GM19463 (cell line): ENCODE data around the gene PAF1.
A peak's percentile ranks its signal among the peaks of the same experiment; 100 is the strongest.
"Not testable (repeated sequence)": the region's sequence is repeated elsewhere in the genome, so short reads cannot be mapped to it uniquely, and the experiment has no call there.

ENCODE experiments used
- ATAC-seq: cut with Tn5 transposase; IDR thresholded peaks from one replicate; pipeline ENCODE4 v1.9.1; 2021; ENCODE audit warnings: mild to moderate bottlenecking, moderate library complexity; ENCODE audit not compliant: unreplicated experiment

The PAF1 gene

DNA sequence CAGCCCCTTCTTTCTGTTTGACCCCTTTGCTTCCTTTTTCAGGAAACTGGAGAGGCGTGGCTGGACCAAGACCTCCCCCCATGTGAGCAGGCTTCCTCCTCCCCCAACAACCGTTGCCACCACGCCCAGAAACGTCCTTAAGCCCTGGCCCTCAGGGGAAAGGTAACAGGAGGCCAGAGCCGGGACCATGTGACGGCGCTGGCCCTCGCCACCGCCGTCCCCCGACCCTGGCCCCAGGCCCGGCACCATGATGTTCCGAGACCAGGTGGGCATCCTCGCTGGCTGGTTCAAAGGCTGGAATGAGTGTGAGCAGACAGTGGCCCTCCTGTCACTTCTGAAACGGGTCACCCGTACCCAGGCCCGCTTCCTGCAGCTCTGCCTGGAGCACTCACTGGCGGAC is 34.3 kb downstream of the PAF1 start:
- ATAC-seq: no peak

DNA sequence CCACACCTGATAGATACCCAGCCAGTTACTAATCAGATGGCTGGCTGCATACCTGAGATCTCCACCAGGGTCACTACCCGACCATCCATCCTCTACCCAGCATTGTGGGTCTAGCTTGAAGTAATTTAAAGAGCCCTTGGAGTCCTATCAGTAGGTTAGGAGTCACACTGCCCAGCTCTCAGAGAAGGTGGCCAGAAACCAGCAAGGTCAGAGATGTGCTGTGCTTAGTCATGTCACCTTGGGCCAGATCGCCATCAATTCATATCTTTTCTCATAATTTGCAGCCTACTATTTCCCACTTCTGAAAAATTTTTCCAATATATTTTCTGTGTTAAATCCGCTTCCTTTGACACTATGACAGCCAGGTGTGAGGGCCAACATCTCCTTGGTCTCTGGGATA is 34.8 kb downstream of the PAF1 start:
- no peak for ATAC-seq

DNA sequence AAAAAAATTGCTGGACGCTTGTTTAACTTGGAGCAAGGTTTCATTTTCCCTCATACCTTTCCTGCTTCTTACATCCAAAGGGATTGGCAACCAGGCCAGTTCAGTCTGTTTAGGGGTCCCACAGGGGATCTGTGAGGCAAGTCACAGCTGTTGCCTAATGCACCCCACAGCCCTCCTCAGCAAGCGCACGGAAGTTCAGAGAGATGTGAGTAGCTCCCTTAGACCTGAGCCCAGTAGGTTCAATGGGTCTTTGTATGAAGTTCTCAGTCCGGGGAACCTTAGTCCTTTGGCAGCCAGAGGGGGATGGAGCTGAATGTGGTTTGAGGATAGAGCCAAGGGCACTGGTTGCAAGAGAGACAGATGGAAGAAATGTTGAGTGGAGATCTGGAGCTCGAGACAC is 35.7 kb downstream of the PAF1 start:
- no peak for ATAC-seq

DNA sequence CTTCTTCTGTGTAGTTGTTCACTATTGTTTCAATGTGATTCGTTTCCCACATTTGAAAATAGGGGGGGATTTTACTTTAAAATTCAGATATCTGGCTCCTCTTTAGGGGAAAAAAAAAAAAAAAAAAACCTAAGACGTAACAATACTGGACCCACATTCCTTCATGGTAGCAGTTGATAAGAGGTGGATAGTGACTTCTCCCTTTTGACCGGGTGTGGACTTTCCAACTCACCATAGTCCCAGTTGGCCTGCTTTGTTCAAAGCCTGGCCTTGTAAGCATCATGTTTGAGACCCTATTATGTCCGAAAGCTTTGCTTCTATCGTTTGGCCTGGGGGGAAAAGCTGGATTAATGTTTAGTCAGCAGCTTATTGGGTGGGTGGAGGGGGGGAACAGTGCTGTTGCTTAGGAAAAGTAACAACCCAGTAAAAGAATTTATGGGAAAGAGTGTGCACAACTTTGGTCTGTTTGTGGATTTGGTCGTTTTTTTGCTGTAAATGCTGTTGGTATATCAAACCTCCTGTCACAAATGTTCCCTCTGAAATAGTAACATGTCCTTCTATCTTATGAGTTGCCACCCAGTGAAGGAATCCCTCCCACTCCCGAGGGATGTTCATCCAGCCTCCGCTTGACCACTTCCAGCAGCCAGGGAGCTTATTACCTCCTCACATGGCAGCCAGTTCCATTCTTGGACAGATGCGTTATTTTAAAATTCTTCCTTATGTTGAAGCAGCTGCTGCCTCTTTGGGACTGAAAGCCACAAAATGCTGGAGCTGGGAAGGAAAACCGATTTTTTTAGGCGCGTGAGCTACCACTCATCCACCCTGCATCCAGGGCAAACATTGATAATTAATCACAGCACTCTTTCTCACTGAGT is 38.3 kb downstream of the PAF1 start:
- ATAC-seq: no peak

DNA sequence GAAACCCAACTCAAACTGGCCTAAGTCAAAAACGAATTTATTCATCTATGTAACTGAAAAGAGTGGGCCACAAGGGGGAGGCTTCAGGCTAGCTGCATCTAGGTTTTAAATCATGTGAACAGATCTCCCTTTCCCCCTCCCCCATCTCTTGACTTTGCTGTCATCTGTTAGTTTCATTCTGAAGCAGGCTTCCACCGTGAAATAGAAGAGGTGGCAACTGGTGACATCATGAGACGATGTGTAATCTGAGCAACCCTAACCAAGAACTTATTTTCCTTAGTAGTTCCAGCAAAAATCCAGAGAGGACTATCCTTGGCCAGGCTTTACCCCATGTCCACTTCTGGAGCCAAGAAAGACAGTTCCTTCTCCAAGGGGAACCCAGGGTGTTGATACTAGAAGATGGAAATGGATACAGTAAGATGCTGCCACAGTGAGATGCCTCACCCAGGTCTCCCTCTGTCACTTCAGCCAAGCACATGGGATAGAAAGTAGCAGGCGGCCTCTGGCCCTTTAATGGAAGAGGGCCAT is 39.3 kb downstream of the PAF1 start:
- ATAC-seq: peak; percentile 61

DNA sequence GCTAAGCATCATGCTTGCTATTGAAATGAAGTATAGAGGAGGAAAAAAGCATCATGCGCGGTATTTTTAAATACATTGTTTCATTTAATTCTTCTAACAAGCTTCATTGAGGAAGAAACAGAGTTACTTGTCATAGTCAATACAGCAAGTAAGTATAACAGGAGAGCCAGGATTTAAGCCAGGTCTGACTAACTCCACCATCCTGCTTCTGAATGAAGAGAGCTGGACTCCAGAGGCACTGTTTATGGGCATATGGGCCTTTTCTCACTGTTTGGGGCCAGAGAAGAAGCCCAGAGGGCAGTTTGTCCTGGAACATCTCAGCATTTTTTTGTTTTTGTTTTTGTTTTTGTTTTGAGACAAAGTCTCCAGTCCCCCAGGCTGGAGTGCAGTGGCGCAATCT is 40.8 kb downstream of the PAF1 start:
- no peak for ATAC-seq

DNA sequence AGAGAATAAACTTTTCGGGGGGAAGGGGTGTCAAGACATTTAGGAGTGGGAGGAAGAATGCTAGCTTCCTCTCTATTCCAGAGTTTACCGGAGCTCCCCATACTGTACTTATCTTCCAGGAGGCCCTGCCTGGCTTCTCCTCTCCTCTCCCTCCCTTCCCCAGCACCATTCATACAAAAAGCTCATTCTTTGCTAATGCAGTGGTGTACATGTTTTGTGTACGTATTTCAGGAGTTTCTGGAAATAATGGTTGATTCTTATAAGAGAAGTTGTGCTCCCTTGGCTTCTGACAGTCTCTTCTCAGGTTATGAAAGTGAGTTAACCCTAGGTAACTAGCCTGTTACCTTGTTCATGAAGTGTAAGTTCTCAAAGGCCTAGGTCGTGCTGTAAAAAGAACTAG is 41.6 kb downstream of the PAF1 start:
- no peak for ATAC-seq

DNA sequence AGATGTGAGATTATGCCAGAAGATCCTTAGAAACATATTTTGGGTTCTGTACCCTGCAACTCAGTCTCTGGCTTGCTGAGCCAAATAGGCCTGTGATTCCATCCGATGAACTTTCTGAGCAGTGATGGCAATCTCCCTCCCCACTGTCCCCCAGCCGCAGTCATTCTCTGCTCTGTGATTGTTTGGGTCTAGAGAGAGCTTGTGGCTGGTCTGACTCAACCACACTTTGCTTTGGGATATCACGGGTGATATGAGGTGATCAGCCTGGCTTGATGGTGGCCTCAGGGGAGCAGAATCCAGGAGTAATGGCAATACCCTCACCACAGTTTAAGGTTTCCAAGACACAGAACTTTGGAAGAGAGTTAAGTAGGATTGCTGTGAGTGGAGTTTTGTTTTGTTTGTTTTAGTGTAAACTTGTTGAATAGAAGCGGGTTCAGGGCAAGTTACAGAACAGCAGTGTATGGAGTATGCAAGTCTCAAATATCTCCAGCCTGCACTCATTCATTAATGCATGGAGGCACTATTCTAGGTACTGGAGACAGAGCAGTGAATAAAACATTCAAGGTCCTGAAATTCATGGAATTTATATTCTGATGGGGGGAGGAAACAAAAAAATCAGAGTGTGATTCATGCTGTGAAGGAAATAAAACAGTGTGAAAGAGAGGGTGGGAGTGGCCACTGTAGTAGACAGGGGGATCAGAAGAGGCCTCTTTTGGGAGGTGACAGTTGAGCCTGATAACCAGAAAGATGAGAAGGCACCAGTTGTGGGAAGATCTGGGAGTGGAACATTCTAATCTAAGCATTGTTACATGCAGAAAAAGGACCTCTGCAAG is 43.4 kb downstream of the PAF1 start:
- no peak for ATAC-seq

DNA sequence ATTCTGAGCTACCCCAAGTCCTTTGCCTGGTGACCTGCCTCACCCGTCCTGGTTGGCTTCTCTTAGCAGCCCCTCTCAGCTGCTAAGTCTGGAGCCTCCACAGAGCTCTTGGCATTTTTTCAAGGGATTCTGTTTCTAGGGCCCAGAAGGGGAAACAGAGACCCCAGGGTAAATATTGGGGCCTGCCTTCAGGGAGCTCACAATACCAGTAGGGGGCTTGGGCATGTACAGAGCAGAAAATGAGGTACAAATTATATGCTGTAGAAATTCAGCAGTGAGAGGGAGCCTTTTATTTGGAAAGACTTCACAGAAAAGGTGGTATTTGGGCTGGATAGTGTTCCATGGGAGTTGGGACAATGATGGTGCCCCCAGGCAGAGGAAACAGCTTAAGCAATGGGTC is 45.0 kb downstream of the PAF1 start:
- ATAC-seq: no peak

DNA sequence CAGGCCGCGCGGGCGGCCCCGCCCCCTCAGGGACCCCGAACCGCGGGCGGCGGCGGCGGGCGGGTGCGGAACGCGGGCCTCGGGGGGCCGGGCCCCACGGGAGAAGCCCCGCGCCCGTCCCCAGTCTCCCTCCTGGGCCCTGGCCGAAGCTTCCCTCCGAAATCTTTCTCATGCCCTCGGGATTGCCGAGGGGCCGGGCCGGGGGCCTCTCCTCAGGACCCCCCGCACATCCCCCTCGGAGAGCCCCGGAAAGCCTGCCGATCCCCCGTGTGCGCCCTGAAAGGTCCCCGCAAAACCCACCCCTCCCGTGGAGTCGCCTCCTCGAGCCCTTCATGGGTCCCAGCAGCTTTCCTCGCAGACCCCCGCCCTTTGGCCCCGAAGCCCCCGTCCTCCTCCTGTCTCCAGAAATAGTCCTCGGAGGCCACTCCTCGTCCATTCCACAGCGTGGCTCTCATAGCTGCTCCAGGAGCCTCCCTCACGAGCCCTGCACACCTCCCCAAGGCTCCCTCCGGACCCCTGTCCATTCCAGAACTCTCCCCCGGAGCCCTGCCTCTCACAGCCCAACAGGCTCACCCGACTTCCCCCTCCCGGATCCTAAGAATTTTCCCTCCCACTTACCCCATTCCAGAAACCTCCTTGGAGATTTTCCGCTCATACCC is 48.1 kb downstream of the PAF1 start:
- no peak for ATAC-seq

DNA sequence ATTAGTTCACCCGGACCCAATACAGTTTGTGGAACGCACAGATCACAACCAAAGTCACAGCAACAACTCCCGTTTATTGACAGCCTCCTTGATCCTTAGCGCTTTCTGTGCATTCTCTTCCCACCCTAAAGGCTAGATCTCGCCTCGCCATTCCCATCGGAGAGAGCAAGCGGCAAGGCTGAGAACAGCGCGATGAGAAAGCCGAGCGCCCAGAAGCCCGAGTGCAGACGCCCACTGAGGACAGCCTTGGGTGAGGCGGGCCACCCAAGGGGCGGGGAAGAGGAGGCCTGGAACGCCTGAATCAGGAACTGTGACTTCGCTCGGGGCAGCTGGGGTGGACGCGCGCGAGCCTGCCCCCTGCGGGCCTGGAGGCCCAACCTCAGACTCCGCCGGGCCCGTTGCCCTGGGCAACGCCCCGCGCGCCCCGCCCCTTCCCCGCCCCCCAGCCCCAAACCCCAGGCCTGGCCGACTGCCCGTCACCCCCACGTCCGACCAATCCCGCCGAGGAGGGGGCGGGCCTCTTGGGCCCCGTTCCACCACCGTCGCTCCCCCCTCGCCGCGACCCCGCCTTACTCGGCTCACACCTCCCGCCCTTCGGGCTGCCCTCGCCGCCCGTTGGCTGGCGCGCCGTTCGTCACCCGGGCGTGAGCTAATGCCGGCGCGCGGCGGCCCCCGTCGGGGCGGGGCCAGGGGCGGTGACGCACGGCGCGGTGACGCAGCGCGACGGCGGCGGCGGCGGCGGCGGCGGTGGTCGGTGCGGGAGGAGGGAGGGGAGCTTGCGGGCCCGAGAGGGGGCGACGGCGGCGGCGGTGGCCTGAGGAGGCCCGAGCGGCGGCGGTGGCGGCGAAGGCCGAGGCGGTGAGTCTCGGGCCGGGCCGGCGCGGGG is 48.9 kb downstream of the PAF1 start, which contains the start of gene SAMD4B:
TSS of gene SAMD4B (plus strand) at position 703 of the 886 bp plus-strand sequence. CDS start 14,473 bp downstream, outside the sequence.
- peak; percentile 83 for ATAC-seq

DNA sequence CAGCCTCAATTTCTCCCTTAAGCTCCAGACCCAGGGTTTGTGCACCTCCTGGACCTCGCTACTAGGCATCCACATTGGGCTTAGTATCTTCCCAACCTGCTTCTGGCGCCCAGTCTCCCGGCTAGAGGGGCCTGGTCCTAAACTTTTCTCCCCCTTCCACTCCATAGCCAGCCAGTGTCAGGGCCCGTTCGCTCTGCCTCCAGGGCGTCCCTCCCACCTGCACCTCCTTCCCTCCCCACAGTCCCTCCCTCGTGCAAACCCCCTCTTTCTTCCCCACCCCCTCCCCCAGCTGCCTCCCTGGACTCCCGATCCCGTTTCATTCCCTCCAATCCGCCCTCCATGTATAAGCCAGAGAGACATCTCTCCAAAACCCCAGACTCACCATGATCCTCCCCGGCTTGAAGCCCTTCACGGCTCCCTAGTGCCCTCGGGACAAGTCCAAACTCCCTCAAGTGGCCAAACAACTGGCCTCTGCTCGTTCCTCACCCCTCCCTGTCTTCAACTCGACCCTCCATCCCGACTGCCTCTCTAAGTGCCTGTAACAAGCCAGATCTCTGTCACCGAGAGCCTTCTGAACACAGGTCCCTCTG is 49.7 kb downstream of the PAF1 start:
- ATAC-seq: no peak

DNA sequence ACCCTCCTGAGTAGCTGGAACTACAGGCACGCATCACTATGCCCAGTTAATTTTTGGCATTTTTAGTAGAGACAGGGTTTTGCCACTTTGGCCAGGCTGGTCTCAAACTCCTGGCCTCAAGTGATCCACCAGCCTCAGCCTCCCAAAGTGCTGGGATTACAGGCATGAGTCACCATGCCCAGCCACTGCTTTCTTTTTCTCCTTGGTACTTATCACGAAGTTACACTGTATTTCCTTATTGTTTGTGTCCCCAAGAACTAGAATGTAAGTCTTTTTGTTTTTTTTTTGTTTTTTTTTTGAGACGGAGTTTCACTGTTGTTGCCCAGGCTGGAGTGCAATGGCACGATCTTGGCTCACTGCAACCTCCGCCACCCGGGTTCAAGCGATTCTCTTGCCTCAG is 50.8 kb downstream of the PAF1 start:
- ATAC-seq: not testable (repeated sequence)

DNA sequence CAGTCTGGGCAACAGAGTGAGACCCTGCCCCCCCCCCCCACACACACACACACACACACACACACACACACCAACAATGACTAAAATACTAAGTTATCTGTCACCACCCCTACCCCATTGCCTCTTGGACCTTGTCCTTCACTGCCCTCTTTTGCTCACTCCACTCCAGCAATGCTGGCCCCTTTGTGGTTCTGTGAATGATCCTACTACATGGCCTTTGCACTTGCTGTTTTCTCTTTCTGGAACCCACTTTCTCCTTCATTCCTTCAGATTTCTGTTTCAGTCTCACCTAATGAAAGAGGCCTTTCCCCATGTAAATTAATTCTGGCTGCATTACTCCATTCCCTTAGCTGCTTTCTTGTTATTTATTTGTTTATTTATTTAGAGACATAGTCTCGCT is 51.2 kb downstream of the PAF1 start:
- ATAC-seq: no peak

DNA sequence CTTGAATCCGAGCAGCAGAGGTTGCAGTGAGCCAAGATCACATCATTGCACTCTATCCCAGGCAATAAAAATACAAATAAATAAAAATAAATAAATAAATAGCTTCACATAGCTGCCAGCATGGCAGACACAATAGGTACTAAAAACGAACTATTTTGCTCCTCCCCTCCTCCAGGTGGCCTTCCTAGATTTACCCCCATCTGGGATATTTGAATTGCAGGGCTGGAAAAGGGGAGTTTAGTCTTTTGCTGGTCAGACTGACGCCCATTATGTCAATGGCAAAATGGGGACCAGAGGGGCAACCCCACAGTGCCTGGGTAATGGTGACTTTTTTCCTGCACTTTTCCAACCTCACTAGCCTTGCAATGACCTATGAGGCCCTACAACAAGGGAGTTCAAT is 54.4 kb downstream of the PAF1 start:
- no peak for ATAC-seq
